HG03196 (cell line): Measurements from ENCODE around the gene TMEM52.

Experiments used
- ATAC-seq: cut with Tn5 transposase; IDR thresholded peaks from one replicate; pipeline ENCODE4 v1.9.1; 2021; ENCODE audit not compliant: unreplicated experiment

Gene TMEM52

GRCh38 chr1:1876335-1876930 lies 42.6 kb downstream of the TMEM52 start:
- no peak for ATAC-seq

GRCh38 chr1:1875932-1876331 lies 43.1 kb downstream of the TMEM52 start:
- ATAC-seq: no peak

- ATAC-seq: no peak
These were observed 44.2 kb downstream of the TMEM52 start for GRCh38 chr1:1874901-1875300.

GRCh38 chr1:1873186-1873585 lies 45.9 kb downstream of the TMEM52 start:
- no peak for ATAC-seq

GRCh38 chr1:1872329-1872994 lies 46.6 kb downstream of the TMEM52 start:
- no peak for ATAC-seq

- no peak for ATAC-seq
These were observed 49.6 kb downstream of the TMEM52 start for GRCh38 chr1:1869469-1869868.
